BLaER1 treated with 17β-estradiol and CSF1 and Interleukin-3, amounts not matched to agents 10 nM and 100 nM (cell line): Measurements from ENCODE around the gene YIPF3.

Source experiments
- H3K27ac ChIP-seq, 11 experiments: shearing (Covaris generic); formaldehyde crosslinking; 2 replicates each; pipeline ENCODE4 v1.8.1; 2022
- H3K27me3 ChIP-seq, 11 experiments: shearing (Covaris generic); formaldehyde crosslinking; 2 replicates each; pipeline ENCODE4 v1.8.1; 2022
- H3K36me3 ChIP-seq, 11 experiments: shearing (Covaris generic); formaldehyde crosslinking; 2 replicates each; pipeline ENCODE4 v1.8.1; 2022
- H3K4me1 ChIP-seq, 10 experiments: shearing (Covaris generic); formaldehyde crosslinking; 2 replicates each; pipeline ENCODE4 v1.8.1; 2022
- H3K4me2 ChIP-seq, 11 experiments: shearing (Covaris generic); formaldehyde crosslinking; 2 replicates each; pipeline ENCODE4 v1.8.1; 2022
- H3K4me3 ChIP-seq, 10 experiments: shearing (Covaris generic); formaldehyde crosslinking; 2 replicates each; pipeline ENCODE4 v1.8.1; 2022
- H3K9ac ChIP-seq, 11 experiments: shearing (Covaris generic); formaldehyde crosslinking; 2 replicates each; pipeline ENCODE4 v1.8.1; 2022
- H3K9me3 ChIP-seq, 11 experiments: shearing (Covaris generic); formaldehyde crosslinking; replicated peaks in 1 of 11; 2 replicates each; pipeline ENCODE4 v1.8.1; 2022
- H4K20me1 ChIP-seq, 11 experiments: shearing (Covaris generic); formaldehyde crosslinking; 2 replicates each; pipeline ENCODE4 v1.8.1; 2022
- Cebpa-rat ChIP-seq, 11 experiments: shearing (Covaris generic); IDR thresholded peaks; 2 replicates each; pipeline ENCODE4 v1.8.1; 2022

Gene YIPF3

GRCh38 chr6:43497689-43498088, 19.0 kb downstream of the YIPF3 start:
- H3K4me2 ChIP-seq = no peak overlapping the region
- no peaks in the 10 kb centered on the region for H3K27me3 ChIP-seq
- no peak for TF ChIP-seq Cebpa-rat (IDR thresholded peaks at IDR 0.05)
- peaks cover 16 to 70% (median 41%) of the 10 kb centered on the region in 11 experiments; a peak in 20 of 22 replicates for H4K20me1 ChIP-seq
- no peak overlapping the region for H3K27ac ChIP-seq
- peaks cover 19 to 34% (median 26%) of the 10 kb centered on the region in 10 experiments for H3K4me1 ChIP-seq
- H3K36me3 ChIP-seq = peaks cover 51 to 75% (median 68%) of the 10 kb centered on the region in 11 experiments
- no peak overlapping the region for H3K4me3 ChIP-seq
- H3K9me3 ChIP-seq = no peaks in the 10 kb centered on the region
- peak overlapping the region in 5 of 11 experiments; percentile 11 to 44 (median 17); a peak in 2 of 22 replicates for H3K9ac ChIP-seq

- H3K9ac ChIP-seq = peak overlapping the region in 4 of 11 experiments; percentile 11 to 44 (median 30); a peak in 1 of 22 replicates
- peaks cover 45 to 73% (median 66%) of the 10 kb centered on the region in 11 experiments for H3K36me3 ChIP-seq
- H3K4me2 ChIP-seq = no peak overlapping the region
- no peaks in the 10 kb centered on the region for H3K9me3 ChIP-seq
- H4K20me1 ChIP-seq = peaks cover 9 to 70% (median 47%) of the 10 kb centered on the region in 11 experiments; a peak in 20 of 22 replicates
- H3K27ac ChIP-seq = no peak overlapping the region
- H3K4me3 ChIP-seq = no peak overlapping the region
- peaks cover 19 to 34% (median 27%) of the 10 kb centered on the region in 10 experiments for H3K4me1 ChIP-seq
- no peaks in the 10 kb centered on the region for H3K27me3 ChIP-seq
- TF ChIP-seq Cebpa-rat (IDR thresholded peaks at IDR 0.05) = no peak
Observed at GRCh38 chr6:43497129-43497396, 19.7 kb downstream of the YIPF3 start.

GRCh38 chr6:43496370-43497128, 20.2 kb downstream of the YIPF3 start:
- H3K4me2 ChIP-seq = peak overlapping the region in 2 of 11 experiments; percentile 67 to 89; a peak in 1 of 22 replicates
- peak overlapping the region in 5 of 11 experiments; percentile 17 to 49 (median 44); a peak in 5 of 22 replicates for H3K9ac ChIP-seq
- peak overlapping the region in 4 of 11 experiments; percentile 4 to 54 (median 22); a peak in 2 of 22 replicates for H3K27ac ChIP-seq

GRCh38 chr6:43495409-43495941, 21.3 kb downstream of the YIPF3 start:
- Histone ChIP-seq H3K27ac (peak overlapping the region in 8 of 11 experiments; percentile 0 to 59 (median 42); a peak in 11 of 22 replicates), H4K20me1 (peaks cover 9 to 69% (median 52%) of the 10 kb centered on the region in 11 experiments; a peak in 19 of 22 replicates), H3K27me3 (no peaks in the 10 kb centered on the region), H3K4me2 (peak overlapping the region; percentile 13 to 89 (median 71)), H3K36me3 (peaks cover 31 to 62% (median 53%) of the 10 kb centered on the region in 11 experiments), H3K4me3 (no peak overlapping the region; a peak in 1 of 20 replicates), H3K9me3 (no peaks in the 10 kb centered on the region), H3K9ac (peak overlapping the region in 5 of 11 experiments; percentile 0 to 49 (median 20); a peak in 4 of 22 replicates), H3K4me1 (peaks cover 19 to 34% (median 27%) of the 10 kb centered on the region in 10 experiments)
- no peak for TF ChIP-seq Cebpa-rat (IDR thresholded peaks at IDR 0.05)

More at GRCh38 chr6:43496370-43497128, 20.2 kb downstream of the YIPF3 start:
- H3K4me1 ChIP-seq = peaks cover 19 to 34% (median 27%) of the 10 kb centered on the region in 10 experiments
- no peak for TF ChIP-seq Cebpa-rat (IDR thresholded peaks at IDR 0.05)
- H3K27me3 ChIP-seq = no peaks in the 10 kb centered on the region
- H3K4me3 ChIP-seq = no peak overlapping the region
- H3K36me3 ChIP-seq = peaks cover 42 to 73% (median 64%) of the 10 kb centered on the region in 11 experiments
- H4K20me1 ChIP-seq = peaks cover 9 to 74% (median 52%) of the 10 kb centered on the region in 11 experiments; a peak in 20 of 22 replicates
- H3K9me3 ChIP-seq = no peaks in the 10 kb centered on the region

GRCh38 chr6:43494766-43495165, 22.0 kb downstream of the YIPF3 start:
- H3K9me3 ChIP-seq = no peaks in the 10 kb centered on the region
- peaks cover 19 to 34% (median 28%) of the 10 kb centered on the region in 10 experiments for H3K4me1 ChIP-seq
- H3K4me3 ChIP-seq = no peak overlapping the region; a peak in 1 of 20 replicates
- H3K27ac ChIP-seq = peak overlapping the region in 8 of 11 experiments; percentile 23 to 59 (median 42); a peak in 13 of 22 replicates
- H3K27me3 ChIP-seq = no peaks in the 10 kb centered on the region
- peaks cover 9 to 69% (median 52%) of the 10 kb centered on the region in 11 experiments; a peak in 20 of 22 replicates for H4K20me1 ChIP-seq
- peaks cover 24 to 55% (median 46%) of the 10 kb centered on the region in 11 experiments for H3K36me3 ChIP-seq
- peak overlapping the region in 2 of 11 experiments; percentile 20 to 24; a peak in 2 of 22 replicates for H3K9ac ChIP-seq
- H3K4me2 ChIP-seq = peak overlapping the region; percentile 13 to 89 (median 71); a peak in 21 of 22 replicates
- TF ChIP-seq Cebpa-rat (IDR thresholded peaks at IDR 0.05) = no peak

GRCh38 chr6:43494321-43494720, 22.4 kb downstream of the YIPF3 start:
- no peak for TF ChIP-seq Cebpa-rat (IDR thresholded peaks at IDR 0.05)
- peak overlapping the region in 1 of 11 experiments; percentile 20; a peak in 1 of 22 replicates for H3K9ac ChIP-seq
- H3K4me2 ChIP-seq = peak overlapping the region in 8 of 11 experiments; percentile 13 to 89 (median 78); a peak in 14 of 22 replicates
- no peaks in the 10 kb centered on the region for H3K9me3 ChIP-seq
- H3K4me3 ChIP-seq = no peak overlapping the region
- peak overlapping the region in 4 of 11 experiments; percentile 36 to 59 (median 50); a peak in 3 of 22 replicates for H3K27ac ChIP-seq
- peaks cover 19 to 38% (median 29%) of the 10 kb centered on the region in 10 experiments for H3K4me1 ChIP-seq
- H3K27me3 ChIP-seq = no peaks in the 10 kb centered on the region
- peaks cover 7 to 69% (median 52%) of the 10 kb centered on the region in 11 experiments; a peak in 21 of 22 replicates for H4K20me1 ChIP-seq
- H3K36me3 ChIP-seq = peaks cover 20 to 50% (median 42%) of the 10 kb centered on the region in 11 experiments

- H3K27ac ChIP-seq = 0 out of 22 replicates have a peak overlapping the region, but pooled peaks of 2 of the 11 experiments have one; percentile 1 to 2
- H3K9me3 ChIP-seq = no peaks in the 10 kb centered on the region
- H3K36me3 ChIP-seq = peaks cover 15 to 45% (median 37%) of the 10 kb centered on the region in 11 experiments
- H3K4me3 ChIP-seq = no peak overlapping the region
- H3K4me2 ChIP-seq = peak overlapping the region in 4 of 11 experiments; percentile 71 to 89 (median 85); a peak in 5 of 22 replicates
- H3K4me1 ChIP-seq = peaks cover 19 to 43% (median 29%) of the 10 kb centered on the region in 10 experiments
- no peaks in the 10 kb centered on the region for H3K27me3 ChIP-seq
- TF ChIP-seq Cebpa-rat (IDR thresholded peaks at IDR 0.05) = no peak
- peaks cover 2 to 69% (median 52%) of the 10 kb centered on the region in 11 experiments; a peak in 21 of 22 replicates for H4K20me1 ChIP-seq
- H3K9ac ChIP-seq = no peak overlapping the region; a peak in 1 of 22 replicates
Observed at GRCh38 chr6:43493833-43494232, 22.9 kb downstream of the YIPF3 start.

- no peak overlapping the region for H3K4me3 ChIP-seq
- TF ChIP-seq Cebpa-rat (IDR thresholded peaks at IDR 0.05) = no peak
- no peak overlapping the region for H3K4me2 ChIP-seq
- peaks cover 19 to 49% (median 29%) of the 10 kb centered on the region in 10 experiments for H3K4me1 ChIP-seq
- no peaks in the 10 kb centered on the region for H3K9me3 ChIP-seq
- H3K36me3 ChIP-seq = peaks cover 9 to 39% (median 31%) of the 10 kb centered on the region in 11 experiments
- no peaks in the 10 kb centered on the region for H3K27me3 ChIP-seq
- no peak overlapping the region for H3K27ac ChIP-seq
- no peak overlapping the region for H3K9ac ChIP-seq
- peaks cover 0 to 67% (median 52%) of the 10 kb centered on the region in 11 experiments for H4K20me1 ChIP-seq
Observed at GRCh38 chr6:43493230-43493629, 23.5 kb downstream of the YIPF3 start.
